Muscle layer of colon (tissue), 2 donors: ENCODE measurements around the gene CRY2.
A peak's percentile ranks its signal among the peaks of the same experiment; 100 is the strongest.

ENCODE experiments used
- H3K27ac ChIP-seq: one replicate; pipeline ENCODE4 v1.7.0; 2013; ENCODE audit warnings: low read depth, mild to moderate bottlenecking, low read length, moderate library complexity
- H3K27me3 ChIP-seq, 2 donors: one replicate each; pipeline ENCODE4 v1.7.0; 2013; ENCODE audit warnings: low read length in 2 of 2, mild to moderate bottlenecking in 2 of 2; ENCODE audit not compliant: insufficient read depth in 2 of 2, control insufficient read depth in 1 of 2
- H3K36me3 ChIP-seq: one replicate; pipeline ENCODE4 v1.7.0; 2013; ENCODE audit warnings: mild to moderate bottlenecking, low read length; ENCODE audit not compliant: insufficient read depth
- H3K4me1 ChIP-seq: one replicate; pipeline ENCODE4 v1.7.0; 2013; ENCODE audit warnings: mild to moderate bottlenecking, low read length; ENCODE audit not compliant: insufficient read depth
- H3K4me3 ChIP-seq, 2 donors: one replicate each; pipeline ENCODE4 v1.7.0; 2013; ENCODE audit warnings: low read length in 2 of 2, low read depth in 1 of 2, mild to moderate bottlenecking in 1 of 2, moderate library complexity in 1 of 2
- H3K9ac ChIP-seq: one replicate; pipeline ENCODE4 v1.7.0; 2013; ENCODE audit warnings: low read length
- H3K9me3 ChIP-seq: one replicate; pipeline ENCODE4 v1.7.0; 2013; ENCODE audit warnings: mild to moderate bottlenecking, low read length
- donor health status: abdominal sarcoma.
- donor health status: Adenocarcinoma of cecum.

CRY2 gene

GRCh38 chr11:45918331-45918941, 71.2 kb downstream of the CRY2 start:
- H3K36me3 ChIP-seq, result peaks cover 22% of the 10 kb centered on the region
- H3K4me1 ChIP-seq, result peaks cover 12% of the 10 kb centered on the region
- H3K4me3 ChIP-seq, result peak overlapping the region; percentile 86 to 99
- H3K27me3 ChIP-seq, result peaks cover 4 to 23% of the 10 kb centered on the region in 2 donors
- peak overlapping the region; percentile 86 for H3K9ac ChIP-seq
- peak overlapping the region; percentile 92 for H3K27ac ChIP-seq
- H3K9me3 ChIP-seq, result no peaks in the 10 kb centered on the region

GRCh38 chr11:45918962-45919675, 71.8 kb downstream of the CRY2 start:
- H3K4me3 ChIP-seq, result peak overlapping the region in 1 of 2 donors; percentile 99
- no peak overlapping the region for H3K9ac ChIP-seq
- peaks cover 15% of the 10 kb centered on the region for H3K36me3 ChIP-seq
- H3K4me1 ChIP-seq, result peaks cover 12% of the 10 kb centered on the region
- no peaks in the 10 kb centered on the region for H3K9me3 ChIP-seq
- peaks cover 4 to 26% of the 10 kb centered on the region in 2 donors for H3K27me3 ChIP-seq
- no peak overlapping the region for H3K27ac ChIP-seq

GRCh38 chr11:45919806-45920530, 72.7 kb downstream of the CRY2 start:
- Histone ChIP-seq H3K27ac (no peak overlapping the region), H3K9ac (no peak overlapping the region), H3K9me3 (no peaks in the 10 kb centered on the region), H3K4me1 (peaks cover 12% of the 10 kb centered on the region), H3K27me3 (peaks cover 4 to 33% of the 10 kb centered on the region in 2 donors), H3K4me3 (no peak overlapping the region), H3K36me3 (peaks cover 7% of the 10 kb centered on the region)

- H3K9ac ChIP-seq, result no peak overlapping the region
- H3K4me3 ChIP-seq, result no peak overlapping the region
- H3K27me3 ChIP-seq, result peaks cover 4 to 33% of the 10 kb centered on the region in 2 donors
- peaks cover 12% of the 10 kb centered on the region for H3K4me1 ChIP-seq
- peaks cover 2% of the 10 kb centered on the region for H3K36me3 ChIP-seq
- no peaks in the 10 kb centered on the region for H3K9me3 ChIP-seq
- H3K27ac ChIP-seq, result no peak overlapping the region
Observed at GRCh38 chr11:45920531-45921477, 73.5 kb downstream of the CRY2 start.

DNA sequence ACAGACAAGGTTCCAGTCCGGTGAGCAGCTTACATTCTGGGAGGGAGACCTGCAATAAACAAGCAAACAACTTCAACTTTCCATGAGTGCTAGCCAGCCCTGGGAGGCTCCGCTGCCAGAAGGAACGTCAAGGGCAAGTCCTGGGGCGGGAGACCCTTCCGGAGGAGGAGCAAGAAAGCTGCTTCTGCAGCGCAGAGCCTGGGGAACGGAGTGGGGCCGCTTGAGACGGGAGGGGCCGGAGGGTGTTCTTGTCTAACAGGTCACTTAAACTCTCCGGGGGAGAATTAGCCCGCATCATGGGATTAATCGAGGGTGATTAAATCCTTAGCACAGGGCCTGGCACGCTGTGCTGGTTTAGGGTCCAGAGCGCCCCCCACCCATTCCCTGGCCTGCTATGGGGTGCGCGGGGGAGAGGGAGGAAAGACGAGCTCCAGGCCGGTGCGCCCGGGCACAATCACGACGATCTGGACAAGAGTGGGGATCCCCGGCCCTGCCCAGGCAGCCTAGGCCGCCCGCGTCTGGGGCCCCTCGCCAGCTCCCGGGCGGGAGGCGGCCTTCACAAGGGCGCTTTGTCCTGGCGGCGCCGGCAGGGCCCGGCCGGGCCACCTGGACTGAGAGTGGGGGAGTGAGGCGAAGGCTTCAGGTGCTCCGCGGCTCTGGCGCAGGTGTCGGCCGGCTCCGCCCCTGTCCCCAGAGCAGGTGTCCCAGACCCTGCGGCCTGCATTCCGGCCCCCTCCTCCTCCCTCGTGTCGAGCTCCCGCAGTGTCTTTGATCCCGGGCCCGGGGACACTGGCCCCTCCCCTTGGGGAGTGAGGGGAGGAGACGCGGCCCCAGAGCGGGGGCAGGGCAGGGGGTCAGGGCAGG, 74.5 kb downstream of the CRY2 start:
- Histone ChIP-seq H3K4me1 (peaks cover 6% of the 10 kb centered on the region), H3K4me3 (no peak overlapping the region), H3K9me3 (no peaks in the 10 kb centered on the region), H3K36me3 (no peaks in the 10 kb centered on the region), H3K27ac (no peak overlapping the region), H3K9ac (no peak overlapping the region), H3K27me3 (peaks cover 4 to 33% of the 10 kb centered on the region in 2 donors)

GRCh38 chr11:45922425-45923082, 75.3 kb downstream of the CRY2 start, which contains the start of gene LARGE2:
Gene LARGE2, plus strand, starts transcription at chr11:45922656. Its CDS starts 227 bp downstream, at chr11:45922883.
- Histone ChIP-seq H3K9me3 (no peaks in the 10 kb centered on the region), H3K4me3 (no peak within 1 kb of the TSS), H3K9ac (no peak within 1 kb of the TSS), H3K4me1 (no peaks in the 10 kb centered on the region), H3K36me3 (no peaks in the 10 kb centered on the region), H3K27me3 (peaks cover 4 to 33% of the 10 kb centered on the region in 2 donors), H3K27ac (no peak within 1 kb of the TSS)

- Histone ChIP-seq H3K4me3 (no peak overlapping the region), H3K4me1 (no peaks in the 10 kb centered on the region), H3K27me3 (peaks cover 4 to 33% of the 10 kb centered on the region in 2 donors), H3K9ac (no peak overlapping the region), H3K9me3 (no peaks in the 10 kb centered on the region), H3K27ac (no peak overlapping the region), H3K36me3 (no peaks in the 10 kb centered on the region)
Observed at GRCh38 chr11:45924036-45924915, 77.0 kb downstream of the CRY2 start.

DNA sequence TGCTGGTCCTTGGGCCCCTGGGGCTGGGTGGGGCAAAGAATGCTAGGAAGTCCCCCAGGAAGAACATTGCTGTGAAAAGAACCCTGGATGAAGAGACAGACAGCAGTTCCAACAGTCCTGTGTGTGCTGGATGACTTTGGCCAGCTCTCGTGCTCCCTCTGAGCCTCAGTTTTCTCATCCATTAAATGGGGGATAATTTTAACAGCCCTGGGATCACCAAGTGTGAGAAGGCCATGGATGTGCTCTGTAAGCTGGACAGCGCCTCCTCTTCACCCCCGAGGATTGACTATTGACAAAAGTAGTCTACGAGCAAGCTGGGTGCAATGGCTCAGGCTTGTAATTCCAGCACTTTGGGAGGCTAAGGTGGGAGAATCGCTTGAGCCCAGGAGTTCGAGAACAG, 77.7 kb downstream of the CRY2 start:
- Histone ChIP-seq H3K4me1 (no peaks in the 10 kb centered on the region), H3K36me3 (no peaks in the 10 kb centered on the region), H3K9me3 (no peaks in the 10 kb centered on the region), H3K27ac (no peak overlapping the region), H3K27me3 (peaks cover 4 to 33% of the 10 kb centered on the region in 2 donors), H3K9ac (no peak overlapping the region), H3K4me3 (no peak overlapping the region)

DNA sequence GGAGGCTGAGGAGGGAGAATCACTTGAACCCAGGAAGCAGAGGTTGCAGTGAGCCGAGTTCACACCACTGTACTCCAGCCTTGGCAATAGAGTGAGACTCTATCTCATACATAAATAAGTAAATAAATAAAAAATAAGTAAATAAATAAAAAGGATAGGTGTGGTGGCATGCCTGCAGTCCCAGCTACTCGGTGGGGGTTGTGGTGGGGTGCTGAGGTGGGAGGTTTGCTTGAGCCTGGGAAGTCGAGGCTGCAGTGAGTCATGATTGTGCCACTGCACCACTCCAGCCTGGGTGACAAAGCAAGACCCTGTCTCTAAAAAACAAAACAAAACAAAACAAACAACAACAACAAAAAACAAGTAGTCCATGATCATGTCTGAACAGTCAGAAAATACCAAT, 78.3 kb downstream of the CRY2 start:
- H3K4me3 ChIP-seq, result no peak overlapping the region
- no peaks in the 10 kb centered on the region for H3K4me1 ChIP-seq
- no peaks in the 10 kb centered on the region for H3K9me3 ChIP-seq
- peaks cover 4 to 33% of the 10 kb centered on the region in 2 donors for H3K27me3 ChIP-seq
- no peaks in the 10 kb centered on the region for H3K36me3 ChIP-seq
- no peak overlapping the region for H3K9ac ChIP-seq
- no peak overlapping the region for H3K27ac ChIP-seq
